Raji (cell line): Measurements from ENCODE around the gene EPHA5.

Experiments
- POLR2A ChIP-seq: IDR thresholded peaks from 2 replicates; pipeline ENCODE4 v1.6.1; 2011; ENCODE audit warnings: low read depth, low read length, control low read depth; ENCODE audit not compliant: insufficient read depth

Gene EPHA5

GRCh38 chr4:65653740-65654361 lies 16.4 kb downstream of the EPHA5 start:
- no peak for TF ChIP-seq POLR2A

- TF ChIP-seq POLR2A, result no peak
Measured at GRCh38 chr4:65651751-65652150, 18.5 kb downstream of the EPHA5 start.

GRCh38 chr4:65651031-65651430 lies 19.3 kb downstream of the EPHA5 start:
- no peak for TF ChIP-seq POLR2A

GRCh38 chr4:65646136-65646535 lies 24.2 kb downstream of the EPHA5 start:
- no peak for TF ChIP-seq POLR2A

- TF ChIP-seq POLR2A, result no peak
Measured at GRCh38 chr4:65645185-65645584, 25.1 kb downstream of the EPHA5 start.

GRCh38 chr4:65635051-65635821 lies 35.1 kb downstream of the EPHA5 start:
- no peak for TF ChIP-seq POLR2A

- no peak for TF ChIP-seq POLR2A
Measured at GRCh38 chr4:65624651-65625050, 45.6 kb downstream of the EPHA5 start.

- no peak for TF ChIP-seq POLR2A
Measured at GRCh38 chr4:65623506-65623905, 46.8 kb downstream of the EPHA5 start.

GRCh38 chr4:65617416-65617815 lies 52.9 kb downstream of the EPHA5 start:
- no peak for TF ChIP-seq POLR2A

GRCh38 chr4:65604515-65604914 lies 65.8 kb downstream of the EPHA5 start:
- TF ChIP-seq POLR2A, result no peak

- no peak for TF ChIP-seq POLR2A
Measured at GRCh38 chr4:65600656-65601055, 69.6 kb downstream of the EPHA5 start.

GRCh38 chr4:65599340-65599739 lies 70.9 kb downstream of the EPHA5 start:
- no peak for TF ChIP-seq POLR2A

GRCh38 chr4:65597697-65598096 lies 72.6 kb downstream of the EPHA5 start:
- no peak for TF ChIP-seq POLR2A

GRCh38 chr4:65592089-65592488 lies 78.2 kb downstream of the EPHA5 start:
- no peak for TF ChIP-seq POLR2A

- TF ChIP-seq POLR2A, result no peak
Measured at GRCh38 chr4:65589921-65590320, 80.4 kb downstream of the EPHA5 start.

GRCh38 chr4:65589331-65589730 lies 81.0 kb downstream of the EPHA5 start:
- TF ChIP-seq POLR2A, result no peak

- no peak for TF ChIP-seq POLR2A
Measured at GRCh38 chr4:65580551-65580950, 89.7 kb downstream of the EPHA5 start.
